Measurements from ENCODE around the gene SUPT3H. TPM values are rescaled to one million over a fixed set of nuclear protein-coding genes. Genes with fewer than 3 reads are reported as not detected.

The SUPT3H gene
- total and polyA plus RNA-seq, 2 donors (not counting 1 experiment from before 2014, with no cell fraction given) = 5.5 to 12.4 TPM

DNA sequence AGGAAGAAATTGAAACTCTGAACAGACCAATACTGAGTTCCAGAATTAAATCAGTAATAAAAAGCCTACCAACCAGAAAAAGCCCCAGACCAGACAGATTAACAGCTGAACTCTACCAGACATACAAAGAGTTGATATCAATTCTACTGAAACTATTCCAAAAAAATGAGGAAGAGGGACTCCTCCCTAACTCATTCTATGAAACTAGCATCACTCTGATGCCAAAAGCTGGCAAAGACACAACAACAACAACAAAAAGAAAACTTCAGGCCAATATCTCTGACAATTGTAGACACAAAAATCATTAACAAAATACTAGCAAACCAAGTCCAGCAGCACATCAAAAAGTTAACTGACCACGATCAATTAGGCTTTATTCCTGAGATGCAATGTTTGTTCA, 295.6 kb downstream of the SUPT3H start:
- ChIA-PET CTCF (no interaction called here), POLR2A (no interaction called here)
- Histone ChIP-seq H3K9ac (ENCODE audit: low read length) (no peak overlapping the region), H3K79me2 (ENCODE audit: control insufficient read depth, insufficient read depth, low read length) (no peaks in the 10 kb centered on the region), H3K27me3 (replicated peaks in 1 of 4; ENCODE audit: control extremely low read depth in 1 of 4, control insufficient read depth in 3 of 4, insufficient read depth in 4 of 4, low read length in 3 of 4) (no peaks in the 10 kb centered on the region), H4K20me1 (ENCODE audit: control insufficient read depth, insufficient read depth, low read length, poor library complexity, severe bottlenecking) (no peaks in the 10 kb centered on the region), H3K9me3 (ENCODE audit: control extremely low read depth in 1 of 3, control insufficient read depth in 2 of 3, insufficient read depth in 1 of 3, low read length in 2 of 3) (peaks cover 0 to 13% (median 11%) of the 10 kb centered on the region in 3 donors), H3K4me1 (ENCODE audit: control insufficient read depth in 2 of 2, insufficient read depth in 2 of 2, low read length in 2 of 2) (no peaks in the 10 kb centered on the region), H3K36me3 (replicated peaks in 1 of 2; ENCODE audit: control extremely low read depth in 1 of 2, control insufficient read depth in 1 of 2, extremely low read depth in 1 of 2, insufficient read depth in 2 of 2, low read length in 1 of 2) (no peaks in the 10 kb centered on the region), H3K27ac (ENCODE audit: low read length in 2 of 2) (no peak overlapping the region), H2AFZ (ENCODE audit: insufficient read depth, low read depth, low read length, poor library complexity, severe bottlenecking) (no peak overlapping the region), H3K4me2 (replicated peaks; ENCODE audit: low read depth, low read length, poor library complexity, severe bottlenecking) (no peak overlapping the region), H3K4me3 (ENCODE audit: control extremely low read depth in 1 of 5, extremely low read depth in 1 of 5, insufficient read depth in 1 of 5, low read depth in 2 of 5, low read length in 4 of 5) (no peak overlapping the region)
- no peaks in the 10 kb centered on the region for H3K27me3 Mint-ChIP-seq
- H3K4me3 Mint-ChIP-seq = no peak overlapping the region
- WGBS (ENCODE audit: insufficient coverage) = no CpG with 5 or more reads among the region's 1 CpG
- H3K4me1 Mint-ChIP-seq = no peaks in the 10 kb centered on the region
- no peak overlapping the region for H3K27ac Mint-ChIP-seq
- H3K9me3 Mint-ChIP-seq (ENCODE audit: insufficient read depth) = peaks cover 6% of the 10 kb centered on the region
- DNase-seq = no peak
- intact Hi-C loops (cut with micrococcal nuclease) = no loop called here
- no peak for TF ChIP-seq EZH2 (IDR thresholded peaks at IDR 0.05; ENCODE audit: borderline replicate concordance, insufficient read depth, low read depth, low read length, poor library complexity, severe bottlenecking)
- TF ChIP-seq, protein P1, sequence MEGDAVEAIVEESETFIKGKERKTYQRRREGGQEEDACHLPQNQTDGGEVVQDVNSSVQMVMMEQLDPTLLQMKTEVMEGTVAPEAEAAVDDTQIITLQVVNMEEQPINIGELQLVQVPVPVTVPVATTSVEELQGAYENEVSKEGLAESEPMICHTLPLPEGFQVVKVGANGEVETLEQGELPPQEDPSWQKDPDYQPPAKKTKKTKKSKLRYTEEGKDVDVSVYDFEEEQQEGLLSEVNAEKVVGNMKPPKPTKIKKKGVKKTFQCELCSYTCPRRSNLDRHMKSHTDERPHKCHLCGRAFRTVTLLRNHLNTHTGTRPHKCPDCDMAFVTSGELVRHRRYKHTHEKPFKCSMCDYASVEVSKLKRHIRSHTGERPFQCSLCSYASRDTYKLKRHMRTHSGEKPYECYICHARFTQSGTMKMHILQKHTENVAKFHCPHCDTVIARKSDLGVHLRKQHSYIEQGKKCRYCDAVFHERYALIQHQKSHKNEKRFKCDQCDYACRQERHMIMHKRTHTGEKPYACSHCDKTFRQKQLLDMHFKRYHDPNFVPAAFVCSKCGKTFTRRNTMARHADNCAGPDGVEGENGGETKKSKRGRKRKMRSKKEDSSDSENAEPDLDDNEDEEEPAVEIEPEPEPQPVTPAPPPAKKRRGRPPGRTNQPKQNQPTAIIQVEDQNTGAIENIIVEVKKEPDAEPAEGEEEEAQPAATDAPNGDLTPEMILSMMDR (IDR thresholded peaks at IDR 0.05) = no peak
- ATAC-seq (ENCODE audit: low read depth) = no peak

DNA sequence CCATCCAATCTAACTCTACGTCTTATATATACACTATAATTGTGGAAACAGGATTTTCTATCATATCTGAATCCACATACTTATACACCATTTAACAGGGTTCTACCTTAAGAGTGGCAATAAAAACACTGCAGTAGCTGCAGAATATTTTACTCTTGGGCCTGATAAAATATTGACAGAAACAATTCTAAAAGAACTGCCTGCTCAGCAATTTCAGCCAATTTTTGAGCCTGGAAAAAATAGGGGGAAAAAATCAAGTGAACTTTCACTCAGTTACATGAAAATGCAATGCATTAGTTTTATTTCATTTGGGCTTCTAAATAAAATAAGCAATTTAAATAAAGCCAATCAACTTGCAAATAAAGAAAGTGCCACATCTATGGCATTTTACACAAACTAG, 296.1 kb downstream of the SUPT3H start:
- POLR2A ChIA-PET = no interaction called here
- no peak overlapping the region for H3K4me3 Mint-ChIP-seq

More for the DNA sequence above, 296.1 kb downstream of the SUPT3H start:
- Mint-ChIP-seq H3K27ac (no peak overlapping the region), H3K27me3 (no peaks in the 10 kb centered on the region), H3K4me1 (no peaks in the 10 kb centered on the region), H3K9me3 (ENCODE audit: insufficient read depth) (peaks cover 6% of the 10 kb centered on the region)
- ATAC-seq (ENCODE audit: low read depth) = no peak
- Histone ChIP-seq H3K4me2 (replicated peaks; ENCODE audit: low read depth, low read length, poor library complexity, severe bottlenecking) (no peak overlapping the region), H3K9ac (ENCODE audit: low read length) (no peak overlapping the region), H3K27me3 (replicated peaks in 1 of 4; ENCODE audit: control extremely low read depth in 1 of 4, control insufficient read depth in 3 of 4, insufficient read depth in 4 of 4, low read length in 3 of 4) (no peaks in the 10 kb centered on the region), H3K27ac (ENCODE audit: low read length in 2 of 2) (no peak overlapping the region), H3K4me1 (ENCODE audit: control insufficient read depth in 2 of 2, insufficient read depth in 2 of 2, low read length in 2 of 2) (no peaks in the 10 kb centered on the region), H3K79me2 (ENCODE audit: control insufficient read depth, insufficient read depth, low read length) (no peaks in the 10 kb centered on the region), H2AFZ (ENCODE audit: insufficient read depth, low read depth, low read length, poor library complexity, severe bottlenecking) (no peak overlapping the region), H4K20me1 (ENCODE audit: control insufficient read depth, insufficient read depth, low read length, poor library complexity, severe bottlenecking) (no peaks in the 10 kb centered on the region), H3K9me3 (ENCODE audit: control extremely low read depth in 1 of 3, control insufficient read depth in 2 of 3, insufficient read depth in 1 of 3, low read length in 2 of 3) (peaks cover 0 to 13% (median 11%) of the 10 kb centered on the region in 3 donors), H3K4me3 (ENCODE audit: control extremely low read depth in 1 of 5, extremely low read depth in 1 of 5, insufficient read depth in 1 of 5, low read depth in 2 of 5, low read length in 4 of 5) (no peak overlapping the region), H3K36me3 (replicated peaks in 1 of 2; ENCODE audit: control extremely low read depth in 1 of 2, control insufficient read depth in 1 of 2, extremely low read depth in 1 of 2, insufficient read depth in 2 of 2, low read length in 1 of 2) (no peaks in the 10 kb centered on the region)
- intact Hi-C loops (cut with micrococcal nuclease) = no loop called here
- TF ChIP-seq EZH2 (IDR thresholded peaks at IDR 0.05; ENCODE audit: borderline replicate concordance, insufficient read depth, low read depth, low read length, poor library complexity, severe bottlenecking) = no peak
- TF ChIP-seq, protein P1 (IDR thresholded peaks at IDR 0.05) = no peak
- CTCF ChIA-PET = no interaction called here
- no peak for DNase-seq
- WGBS (ENCODE audit: insufficient coverage) = no CpG with 5 or more reads among the region's 1 CpG

Data from B cell (primary cell).